HUES6 (cell line): Measurements from ENCODE around the gene DCTD.

Experiments
- H3K27ac ChIP-seq: 2 replicates; pipeline ENCODE4 v1.7.0; 2013; ENCODE audit warnings: low read depth, mild to moderate bottlenecking, low read length, inconsistent platforms
- H3K27me3 ChIP-seq: 2 replicates; pipeline ENCODE4 v1.6.1; 2013; ENCODE audit warnings: low read length; ENCODE audit not compliant: control insufficient read depth, insufficient read depth
- H3K36me3 ChIP-seq: 2 replicates; pipeline ENCODE4 v1.6.1; 2013; ENCODE audit warnings: low read length; ENCODE audit not compliant: control insufficient read depth, insufficient read depth
- H3K4me1 ChIP-seq: 2 replicates; pipeline ENCODE4 v1.6.1; 2013; ENCODE audit warnings: low read length; ENCODE audit not compliant: control insufficient read depth, insufficient read depth
- H3K4me3 ChIP-seq: 2 replicates; pipeline ENCODE4 v1.5.1; 2013; ENCODE audit warnings: low read depth, low read length
- H3K9ac ChIP-seq: one replicate; pipeline ENCODE4 v1.6.1; 2013; ENCODE audit warnings: mild to moderate bottlenecking, low read length
- H3K9me3 ChIP-seq: 2 replicates; pipeline ENCODE4 v1.6.1; 2013; ENCODE audit warnings: low read depth, low read length; ENCODE audit not compliant: control insufficient read depth, insufficient read depth

DCTD gene

GRCh38 chr4:182890202-182890601 is 27.0 kb downstream of the DCTD start:
- Histone ChIP-seq H3K4me1 (no peaks in the 10 kb centered on the region), H3K9me3 (peaks cover 2% of the 10 kb centered on the region; the same call in 1 of the 2 replicates), H3K9ac (no peak overlapping the region), H3K27me3 (no peaks in the 10 kb centered on the region), H3K27ac (no peak overlapping the region), H3K4me3 (no peak overlapping the region), H3K36me3 (peaks cover 81% of the 10 kb centered on the region)

- Histone ChIP-seq H3K9me3 (peaks cover 14% of the 10 kb centered on the region), H3K36me3 (peaks cover 80% of the 10 kb centered on the region), H3K27ac (no peak overlapping the region), H3K27me3 (no peaks in the 10 kb centered on the region), H3K4me3 (no peak overlapping the region), H3K9ac (no peak overlapping the region), H3K4me1 (no peaks in the 10 kb centered on the region)
These were observed 28.3 kb downstream of the DCTD start for GRCh38 chr4:182888891-182889290.

DNA sequence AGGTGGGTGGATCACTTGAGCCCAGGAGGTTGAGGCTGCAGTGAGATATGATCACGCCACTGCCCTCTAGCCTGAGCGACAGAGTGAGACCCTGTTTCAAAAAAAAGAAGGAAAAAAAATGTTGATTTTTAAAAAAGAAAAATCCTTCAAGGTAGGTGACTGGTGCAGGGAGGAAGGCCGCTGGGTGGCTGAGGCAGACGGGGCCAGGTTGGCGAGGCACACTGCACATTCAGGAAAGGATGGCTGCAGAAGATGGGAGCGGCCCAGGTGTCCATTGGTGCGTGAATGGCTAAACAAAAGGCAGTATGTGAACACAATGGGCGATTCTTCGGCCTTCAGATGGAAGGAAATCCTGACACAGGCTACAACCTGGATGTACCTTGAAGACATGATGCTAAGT is 30.4 kb downstream of the DCTD start:
- Histone ChIP-seq H3K4me3 (no peak overlapping the region), H3K9me3 (peaks cover 20% of the 10 kb centered on the region), H3K36me3 (peaks cover 67% of the 10 kb centered on the region), H3K27ac (no peak overlapping the region), H3K27me3 (no peaks in the 10 kb centered on the region), H3K9ac (no peak overlapping the region), H3K4me1 (no peaks in the 10 kb centered on the region)

GRCh38 chr4:182886205-182886604 is 31.0 kb downstream of the DCTD start:
- Histone ChIP-seq H3K4me1 (no peaks in the 10 kb centered on the region), H3K9me3 (peaks cover 20% of the 10 kb centered on the region), H3K27me3 (no peaks in the 10 kb centered on the region), H3K4me3 (no peak overlapping the region), H3K9ac (no peak overlapping the region), H3K27ac (no peak overlapping the region), H3K36me3 (peaks cover 63% of the 10 kb centered on the region)

DNA sequence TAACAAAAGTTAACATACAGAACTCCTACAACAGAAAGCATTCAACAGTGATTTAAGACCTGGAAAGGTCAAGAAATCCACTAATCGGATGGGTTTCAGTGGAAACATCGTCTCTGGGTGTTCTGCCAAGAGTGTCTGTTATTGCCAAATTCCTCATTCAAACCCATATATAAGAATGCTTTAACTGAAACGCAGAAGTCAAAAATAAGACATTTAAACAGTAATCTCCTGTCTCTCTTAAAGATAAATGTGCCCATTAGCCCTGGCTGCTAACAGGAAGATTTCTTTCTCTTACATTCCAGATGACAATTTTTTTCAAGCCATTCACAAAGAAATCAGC is 31.5 kb downstream of the DCTD start:
- Histone ChIP-seq H3K4me3 (no peak overlapping the region), H3K36me3 (peaks cover 58% of the 10 kb centered on the region), H3K27ac (no peak overlapping the region), H3K27me3 (no peaks in the 10 kb centered on the region), H3K4me1 (no peaks in the 10 kb centered on the region), H3K9me3 (peaks cover 20% of the 10 kb centered on the region), H3K9ac (no peak overlapping the region)

GRCh38 chr4:182885022-182885737 is 32.0 kb downstream of the DCTD start:
- no peak overlapping the region for H3K27ac ChIP-seq
- H3K4me3 ChIP-seq = no peak overlapping the region
- H3K9ac ChIP-seq = no peak overlapping the region
- no peaks in the 10 kb centered on the region for H3K27me3 ChIP-seq
- H3K9me3 ChIP-seq = peaks cover 20% of the 10 kb centered on the region
- H3K36me3 ChIP-seq = peaks cover 53% of the 10 kb centered on the region
- H3K4me1 ChIP-seq = no peaks in the 10 kb centered on the region

GRCh38 chr4:182884040-182884439 is 33.1 kb downstream of the DCTD start:
- no peaks in the 10 kb centered on the region for H3K4me1 ChIP-seq
- peaks cover 20% of the 10 kb centered on the region for H3K9me3 ChIP-seq
- no peaks in the 10 kb centered on the region for H3K27me3 ChIP-seq
- H3K4me3 ChIP-seq = no peak overlapping the region
- no peak overlapping the region for H3K27ac ChIP-seq
- H3K36me3 ChIP-seq = peaks cover 45% of the 10 kb centered on the region
- no peak overlapping the region for H3K9ac ChIP-seq

DNA sequence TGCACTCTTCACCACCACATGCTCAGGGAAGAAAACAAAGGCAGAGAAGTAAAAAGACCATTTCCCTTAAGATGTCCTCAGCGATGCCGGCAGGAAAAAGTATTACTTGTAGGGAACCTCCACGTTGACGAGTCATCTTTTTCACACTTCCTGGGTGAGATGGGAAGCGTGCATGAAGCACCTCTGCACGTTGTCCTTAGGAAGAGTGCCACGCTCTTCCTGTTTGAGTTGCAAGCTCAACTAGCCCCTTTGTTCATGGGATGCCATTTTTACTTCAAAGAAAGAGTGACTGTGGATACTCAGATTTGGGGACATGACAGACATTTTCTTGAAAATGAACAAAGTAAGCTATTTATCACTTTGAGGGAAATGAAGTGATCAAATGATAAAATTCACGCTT is 33.8 kb downstream of the DCTD start:
- H3K4me1 ChIP-seq = no peaks in the 10 kb centered on the region
- no peak overlapping the region for H3K9ac ChIP-seq
- no peaks in the 10 kb centered on the region for H3K27me3 ChIP-seq
- peaks cover 39% of the 10 kb centered on the region for H3K36me3 ChIP-seq
- no peak overlapping the region for H3K4me3 ChIP-seq
- H3K27ac ChIP-seq = no peak overlapping the region
- H3K9me3 ChIP-seq = peaks cover 20% of the 10 kb centered on the region

DNA sequence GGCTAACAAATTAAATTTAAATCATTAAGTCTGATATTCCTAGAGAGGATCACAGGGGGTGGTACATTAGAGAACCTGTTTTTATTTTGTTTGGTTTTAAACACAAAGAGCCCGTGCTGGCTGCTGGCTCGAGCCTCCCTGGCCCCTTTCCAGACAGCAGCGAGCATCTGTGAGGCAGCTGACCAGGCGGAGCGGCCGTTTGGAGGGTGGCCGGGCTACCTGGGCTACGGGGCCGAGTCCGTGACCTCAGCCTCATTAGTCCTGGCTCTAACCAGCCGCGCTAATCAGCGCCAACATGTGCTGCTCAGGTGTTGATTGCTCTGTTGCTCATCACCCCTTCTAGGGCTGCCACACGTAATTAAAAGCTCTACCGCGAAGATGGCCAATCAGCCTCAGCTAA is 35.3 kb downstream of the DCTD start:
- H3K36me3 ChIP-seq = peaks cover 30% of the 10 kb centered on the region
- H3K9ac ChIP-seq = no peak overlapping the region
- H3K4me1 ChIP-seq = no peaks in the 10 kb centered on the region
- H3K27ac ChIP-seq = no peak overlapping the region
- H3K27me3 ChIP-seq = no peaks in the 10 kb centered on the region
- H3K4me3 ChIP-seq = no peak overlapping the region
- H3K9me3 ChIP-seq = peaks cover 20% of the 10 kb centered on the region

GRCh38 chr4:182880387-182881356 is 36.5 kb downstream of the DCTD start:
- Histone ChIP-seq H3K27ac (no peak overlapping the region), H3K4me1 (no peaks in the 10 kb centered on the region), H3K27me3 (no peaks in the 10 kb centered on the region), H3K9ac (no peak overlapping the region), H3K9me3 (peaks cover 20% of the 10 kb centered on the region), H3K4me3 (no peak overlapping the region), H3K36me3 (peaks cover 21% of the 10 kb centered on the region)

GRCh38 chr4:182879913-182880312 is 37.3 kb downstream of the DCTD start:
- Histone ChIP-seq H3K4me3 (no peak overlapping the region), H3K9ac (no peak overlapping the region), H3K4me1 (no peaks in the 10 kb centered on the region), H3K36me3 (peaks cover 14% of the 10 kb centered on the region), H3K27ac (no peak overlapping the region), H3K9me3 (peaks cover 14% of the 10 kb centered on the region), H3K27me3 (no peaks in the 10 kb centered on the region)
